ENCODE measurements around the gene SMIM38.

The SMIM38 gene

DNA sequence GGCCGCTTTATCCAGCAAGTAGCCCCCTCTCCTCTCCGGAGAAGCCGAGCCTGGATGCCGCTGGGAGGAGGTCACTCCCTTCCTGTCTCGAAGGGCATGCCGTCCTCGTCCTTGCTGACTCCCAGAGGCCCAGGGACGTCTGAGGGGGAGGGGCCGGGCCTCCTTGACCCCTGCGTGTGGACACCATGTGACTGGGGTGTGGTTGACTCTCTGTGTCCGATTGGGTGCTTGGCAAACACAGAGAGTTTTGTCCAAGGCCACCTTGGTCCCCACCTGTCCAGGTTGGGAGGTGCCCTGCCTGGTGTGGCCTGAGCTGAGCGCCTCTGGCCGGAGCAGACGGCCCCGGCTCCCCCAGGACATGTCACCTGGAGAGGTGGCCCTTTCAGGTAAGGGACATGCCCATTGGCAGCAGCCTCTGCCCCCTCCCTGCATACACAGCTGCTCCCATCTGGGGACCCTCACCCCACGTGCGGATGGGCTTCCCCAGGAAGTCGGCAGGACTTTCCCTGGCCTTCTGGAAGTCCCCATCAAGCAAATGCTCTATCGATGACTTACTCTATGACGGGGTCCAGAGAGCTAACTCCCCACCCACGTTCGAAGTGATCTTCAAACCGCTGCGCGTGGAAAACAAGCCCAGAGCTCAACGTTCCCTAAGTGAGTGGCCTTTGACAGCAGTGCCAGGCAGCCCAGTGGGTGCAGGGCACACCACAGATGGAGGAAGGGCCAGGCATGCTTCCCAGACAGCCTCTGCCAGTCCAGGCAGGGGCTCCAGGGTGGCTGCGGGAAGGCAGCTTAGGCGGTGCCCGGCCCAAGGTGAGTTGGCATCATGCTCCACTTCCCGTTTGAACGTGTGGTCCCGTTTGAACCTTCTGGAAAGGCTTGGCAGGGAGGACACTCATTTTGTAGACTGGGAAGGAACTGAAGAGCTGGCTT is at the start of gene SMIM38:
Gene SMIM38, plus strand, starts transcription at position 634 of the 933 bp plus-strand sequence. CDS start 1,912 bp downstream, outside the sequence.
- no peak for DNase-seq (ENCODE audit: low read depth)

DNA sequence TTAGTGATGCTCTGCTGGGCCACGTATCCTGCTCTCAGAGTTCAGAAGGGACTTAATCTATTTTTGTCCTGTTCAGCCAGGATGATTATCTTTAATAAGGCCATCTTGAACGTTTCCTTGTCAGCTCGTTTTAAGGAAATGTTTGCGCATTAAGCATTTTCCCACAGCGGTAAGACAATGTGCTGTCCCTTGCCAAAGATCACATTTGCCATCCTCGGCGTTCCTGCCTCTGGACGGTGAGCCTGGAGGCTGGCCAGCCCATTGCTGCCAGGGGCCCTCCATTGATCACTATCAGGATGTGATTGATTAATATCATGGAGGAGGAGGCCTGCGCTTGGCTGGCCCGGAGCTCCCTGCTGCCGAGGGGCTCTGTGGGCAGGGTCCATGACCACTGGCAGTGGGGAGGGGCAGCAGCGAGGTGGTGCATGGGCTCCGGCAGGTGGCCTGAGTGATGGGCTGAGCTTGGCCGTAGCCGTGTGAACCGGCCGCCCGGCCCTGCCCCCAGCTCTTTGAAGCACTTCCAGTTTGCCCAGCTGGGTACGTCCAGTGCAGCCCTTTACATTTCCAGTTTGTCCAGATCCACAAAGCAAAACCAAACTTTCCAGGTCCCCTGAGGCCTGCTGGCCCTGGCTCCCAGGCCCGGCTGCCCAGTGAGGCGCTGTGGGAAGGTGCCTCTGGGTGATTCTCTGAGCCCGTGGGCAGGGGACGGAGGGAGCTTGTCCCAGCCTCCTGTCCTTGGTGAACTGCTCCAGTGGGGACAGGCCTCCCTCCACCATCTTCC is 49.5 kb upstream of the SMIM38 start:
- DNase-seq (ENCODE audit: low read depth), result no peak

DNA sequence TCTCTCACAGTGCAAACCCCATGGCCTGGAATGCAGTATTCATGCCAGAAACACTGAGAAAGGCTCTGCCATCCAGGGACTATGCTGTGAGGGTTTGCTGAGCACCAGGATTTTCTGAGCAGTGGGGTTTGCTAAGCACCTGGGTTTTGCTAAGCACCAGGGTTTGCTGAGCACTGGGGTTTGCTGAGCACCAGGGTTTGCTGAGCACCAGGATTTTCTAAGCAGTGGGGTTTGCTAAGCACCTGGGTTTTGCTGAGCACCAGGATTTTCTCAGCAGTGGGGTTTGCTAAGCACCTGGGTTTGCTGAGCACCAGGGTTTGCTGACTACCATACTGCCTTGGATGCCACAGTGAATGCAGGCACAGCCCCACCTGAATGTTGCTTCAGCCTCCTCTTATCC is 48.3 kb upstream of the SMIM38 start:
- DNase-seq (ENCODE audit: low read depth), result no peak

DNA sequence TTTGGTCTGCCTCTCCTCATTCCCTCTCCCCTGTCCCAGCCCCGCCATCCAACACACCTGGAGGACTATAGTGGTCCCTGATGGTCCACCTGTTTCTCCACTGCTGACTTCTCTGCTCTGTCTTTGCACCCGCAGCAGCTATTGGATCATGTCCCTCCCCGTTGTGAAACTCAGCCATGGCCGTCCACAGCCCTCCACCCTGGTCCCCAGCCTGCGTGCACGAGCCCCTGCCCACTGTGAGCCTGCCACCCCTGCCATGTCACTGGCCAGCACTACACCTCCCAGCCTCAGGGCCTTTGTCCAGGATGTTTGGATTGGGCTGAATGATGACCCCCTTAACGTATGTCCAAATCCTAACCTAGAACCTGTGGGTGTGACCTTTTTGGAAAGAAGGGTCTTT is 47.7 kb upstream of the SMIM38 start:
- no peak for DNase-seq (ENCODE audit: low read depth)

DNA sequence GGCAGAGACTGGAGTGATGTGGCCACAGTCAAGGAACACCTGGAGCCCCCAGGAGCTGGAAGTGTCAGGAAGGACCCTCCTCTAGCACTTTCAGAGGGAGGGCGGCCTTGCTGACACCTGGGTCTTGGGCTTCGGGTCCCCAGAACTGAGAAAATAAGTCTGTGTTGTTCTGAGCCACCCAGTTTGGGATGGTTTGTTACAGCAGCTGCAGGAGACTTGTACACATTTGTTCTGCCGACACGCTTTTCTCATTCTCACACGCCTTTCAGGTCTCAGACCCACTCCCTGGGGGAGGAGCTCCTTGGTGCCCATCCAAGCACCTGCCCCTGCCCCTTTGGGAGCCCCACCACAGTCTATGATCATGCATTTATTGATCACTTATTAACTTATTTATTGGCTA is 47.2 kb upstream of the SMIM38 start:
- DNase-seq (ENCODE audit: low read depth), result no peak

DNA sequence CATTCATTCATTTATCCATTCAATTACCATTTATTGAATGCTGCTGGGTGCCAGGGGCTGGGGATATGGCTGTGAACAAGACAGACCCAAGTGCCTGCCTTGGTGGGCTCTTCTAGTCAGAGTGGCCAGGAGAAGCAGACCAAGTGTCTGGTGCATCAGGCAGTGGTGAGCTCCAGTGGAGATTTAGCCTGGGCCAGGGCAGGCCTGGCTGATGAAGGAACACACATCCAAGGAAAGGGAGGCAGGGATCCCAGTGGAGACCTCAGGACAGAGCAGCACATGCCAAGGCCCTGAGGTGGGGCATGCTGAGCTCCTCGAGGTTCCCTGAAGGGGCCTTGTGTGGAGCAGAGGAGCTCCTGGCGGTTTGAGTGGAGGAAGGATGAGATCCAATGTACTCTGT is 46.6 kb upstream of the SMIM38 start:
- no peak for DNase-seq (ENCODE audit: low read depth)

DNA sequence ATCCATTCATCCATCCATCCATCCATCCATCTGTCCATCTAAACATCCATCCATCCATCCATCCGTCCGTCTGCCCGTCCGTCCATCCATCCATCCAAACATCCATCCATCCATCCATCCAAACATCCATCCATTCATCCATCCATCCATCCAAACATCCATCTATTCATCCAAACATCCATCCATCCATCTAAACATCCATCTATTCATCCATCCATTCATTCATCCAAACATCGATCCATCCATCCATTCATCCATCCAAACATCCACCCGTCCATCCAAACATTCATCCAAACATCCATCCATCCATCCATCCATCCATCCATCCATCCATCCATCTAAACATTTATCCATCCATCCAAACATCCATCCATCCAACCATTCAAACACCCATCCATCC is 45.3 kb upstream of the SMIM38 start:
- no peak for DNase-seq (ENCODE audit: low read depth)

DNA sequence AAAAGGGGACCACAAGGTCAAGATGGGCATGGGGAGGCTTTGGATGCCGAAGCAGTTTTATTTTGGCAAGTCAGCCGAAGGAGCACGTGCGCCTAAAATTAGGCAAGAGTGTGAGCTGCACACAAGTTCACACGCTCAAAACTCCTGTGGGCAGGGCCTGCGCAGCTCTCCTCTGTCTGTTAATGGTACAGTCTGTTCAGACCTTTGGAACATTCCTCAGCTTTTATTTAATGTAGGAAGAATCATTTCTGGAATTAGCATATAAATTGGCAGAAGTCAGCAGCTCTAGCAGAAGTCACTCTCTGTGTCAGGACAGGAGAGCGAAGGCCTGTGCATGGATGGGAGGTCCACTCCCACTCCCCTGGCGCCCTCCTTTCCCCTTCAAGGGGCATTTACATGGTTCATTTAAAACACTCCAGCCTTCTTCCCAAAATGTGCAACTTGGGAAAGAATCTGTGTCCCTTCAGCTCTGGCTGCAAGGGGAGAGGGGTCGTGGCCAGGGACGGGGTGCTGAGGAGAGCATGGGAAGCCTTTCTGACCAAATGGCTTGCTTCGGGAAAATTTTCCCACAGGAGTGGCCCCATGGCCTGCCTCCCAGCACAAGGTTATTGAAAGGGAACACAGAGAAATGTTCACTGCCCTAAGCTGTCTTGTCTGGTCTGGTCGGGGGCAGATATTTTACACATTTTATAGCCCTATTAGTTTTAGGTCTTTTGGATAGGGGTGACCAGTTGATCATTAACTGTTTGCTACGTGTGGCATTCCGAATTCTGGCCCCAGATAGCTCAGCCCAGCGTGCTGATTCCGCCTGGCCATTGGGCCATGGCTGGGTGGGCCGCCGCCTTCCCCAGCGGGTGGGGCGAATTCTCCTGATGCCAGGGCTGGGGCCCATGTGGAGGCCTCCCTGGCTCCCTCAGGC is 43.9 kb upstream of the SMIM38 start:
- DNase-seq (ENCODE audit: low read depth), result no peak

DNA sequence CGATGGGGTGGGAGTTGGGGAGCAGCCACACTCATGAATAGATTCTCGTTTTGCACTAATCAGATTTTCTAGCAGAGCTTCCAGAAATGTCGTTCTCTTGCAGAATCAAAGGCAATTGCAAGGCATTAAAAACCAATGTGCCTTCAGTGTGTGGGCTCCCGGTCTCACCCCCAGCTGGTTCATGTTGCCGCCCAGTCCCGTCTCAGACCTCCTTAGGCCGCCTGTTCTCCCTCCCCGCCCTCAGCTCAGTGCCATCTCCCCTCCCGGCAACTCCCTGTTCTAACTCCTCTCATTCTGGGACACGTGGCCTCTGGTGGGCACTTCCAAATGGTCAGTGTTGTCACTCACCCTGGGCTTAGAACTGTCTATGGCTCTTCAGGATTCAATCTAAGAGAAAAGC is 42.5 kb upstream of the SMIM38 start:
- DNase-seq (ENCODE audit: low read depth), result no peak

DNA sequence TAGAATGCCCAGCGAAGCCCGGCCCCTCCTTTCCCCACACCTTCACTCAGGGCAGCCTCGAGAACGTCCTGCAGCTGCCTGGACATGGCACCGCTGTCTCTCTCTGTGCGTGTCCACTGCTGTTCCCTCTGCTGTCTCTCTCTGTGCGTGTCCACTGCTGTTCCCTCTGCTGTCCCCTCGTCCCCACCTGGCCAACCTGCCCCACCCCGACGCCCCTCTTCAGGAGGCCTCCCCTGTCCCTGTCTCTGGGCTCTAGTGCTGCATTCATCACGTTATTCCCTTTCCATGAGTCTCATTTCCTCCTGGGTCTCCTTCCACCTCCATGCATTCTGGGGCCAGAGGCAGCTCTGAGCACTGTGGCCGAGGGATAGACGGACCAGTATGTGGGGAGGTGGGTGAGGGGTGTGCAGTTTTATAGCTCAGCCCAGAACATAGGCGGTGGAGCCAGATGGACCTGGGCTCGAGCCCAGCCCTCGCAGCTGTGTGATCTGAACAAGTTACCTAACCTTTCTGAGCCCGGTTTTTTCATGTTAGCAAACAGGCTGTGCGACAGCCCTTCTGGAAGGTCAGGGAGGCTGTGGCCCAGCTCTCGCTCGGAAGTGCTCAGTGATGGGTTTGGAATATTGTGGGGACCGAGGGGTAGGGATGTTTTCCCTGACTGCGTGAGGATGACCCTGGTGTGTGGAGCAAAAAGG is 41.9 kb upstream of the SMIM38 start:
- no peak for DNase-seq (ENCODE audit: low read depth)

DNA sequence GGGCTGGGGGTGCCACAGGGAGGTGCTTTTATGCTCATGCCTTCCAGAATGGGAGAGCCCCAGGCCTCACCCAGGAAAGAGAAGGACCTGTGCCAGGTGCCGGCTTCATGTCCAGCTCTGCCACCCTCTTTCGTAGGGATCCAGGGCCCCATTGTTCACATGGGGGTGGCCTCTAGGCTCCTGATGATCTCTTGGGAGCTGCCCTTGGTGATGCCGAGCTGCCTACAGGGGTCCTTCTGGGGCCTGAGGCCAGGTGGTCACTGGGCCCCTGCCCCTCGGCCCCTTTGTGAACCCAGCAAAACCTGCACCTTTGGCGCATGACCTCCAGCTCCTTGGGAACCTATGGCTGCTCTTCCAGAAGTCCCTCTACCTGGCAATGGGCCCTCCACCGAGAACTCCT is 41.4 kb upstream of the SMIM38 start:
- no peak for DNase-seq (ENCODE audit: low read depth)

DNA sequence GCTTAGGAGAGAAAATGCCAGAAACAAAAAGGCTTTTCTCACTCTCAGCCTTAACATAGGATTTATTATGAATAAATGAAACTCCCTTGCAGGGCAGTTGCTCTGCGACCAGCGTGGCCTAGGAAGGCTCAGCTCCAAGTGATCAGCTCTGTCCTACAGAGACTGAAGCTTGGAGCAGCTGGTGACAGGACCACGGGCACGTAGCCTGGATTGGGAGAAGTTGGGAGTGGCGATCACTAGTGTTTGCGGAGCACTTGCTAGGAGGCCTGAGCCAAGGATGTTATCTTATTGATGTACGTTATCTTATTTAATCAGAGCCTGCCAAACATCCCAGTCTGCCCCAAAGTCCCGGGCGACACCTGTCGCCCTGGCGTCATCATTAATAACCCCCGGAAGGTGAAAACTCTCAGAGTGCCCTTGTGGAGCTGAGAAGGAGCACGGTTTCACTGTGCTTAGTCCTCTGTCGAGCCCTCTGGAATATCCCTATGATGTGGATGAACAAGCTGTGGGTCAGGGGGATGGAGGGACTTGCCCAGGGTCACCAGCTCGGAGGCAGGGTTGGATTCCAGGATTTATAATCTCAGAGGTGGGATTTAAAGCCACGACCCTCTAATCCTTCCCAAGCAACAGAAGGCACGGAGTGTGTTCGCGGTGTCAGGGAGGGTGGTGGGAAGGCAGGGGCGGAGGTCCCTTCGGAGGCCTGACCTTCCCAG is 40.8 kb upstream of the SMIM38 start:
- no peak for DNase-seq (ENCODE audit: low read depth)

DNA sequence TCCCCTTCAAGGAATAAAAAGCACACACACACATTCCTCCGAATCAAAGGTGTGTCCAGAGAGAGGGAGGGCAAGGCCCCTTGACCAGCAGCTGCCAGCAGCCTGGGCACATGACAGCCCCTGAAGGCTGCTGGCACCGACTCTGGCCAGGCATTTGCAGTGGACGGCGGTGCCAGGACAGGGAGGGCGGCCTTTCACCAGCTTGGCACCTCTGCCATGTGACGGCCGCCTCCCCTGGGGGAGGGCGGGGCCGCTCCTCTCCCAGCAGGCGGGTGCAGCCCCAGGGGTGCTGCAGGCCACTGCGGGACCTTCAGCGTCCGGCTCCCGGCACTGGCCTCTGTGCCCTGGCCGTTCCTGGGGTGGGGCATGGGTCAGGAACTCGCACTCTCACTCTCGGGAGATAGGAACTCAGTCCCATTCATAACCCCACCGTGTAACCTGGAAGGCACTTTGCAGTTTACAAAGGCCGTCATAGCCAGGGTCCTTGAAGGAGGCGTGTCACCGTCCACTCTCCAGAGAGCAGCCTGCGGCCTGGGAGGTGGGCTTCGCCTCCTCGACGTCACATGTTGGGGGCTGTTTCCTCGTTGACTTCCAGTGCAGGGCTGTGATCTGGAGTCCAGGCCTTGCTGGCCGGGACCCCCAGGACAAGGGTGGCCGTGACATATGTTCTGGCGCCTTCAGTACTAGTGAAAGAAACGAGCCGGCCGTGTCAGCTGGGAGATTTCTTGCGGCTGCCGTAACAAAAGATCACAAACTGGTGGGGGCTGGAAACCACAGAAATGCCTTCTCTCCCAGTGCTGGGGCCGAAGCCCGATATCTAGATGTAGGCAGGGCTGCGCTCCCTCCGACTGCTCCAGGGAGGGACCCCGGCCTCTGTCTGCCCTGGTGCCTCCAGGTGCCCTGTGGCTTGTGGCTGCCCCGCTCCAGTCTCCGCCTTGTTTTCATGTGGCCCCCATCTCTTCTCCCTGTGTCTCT is 39.9 kb upstream of the SMIM38 start:
- DNase-seq (ENCODE audit: low read depth), result no peak

DNA sequence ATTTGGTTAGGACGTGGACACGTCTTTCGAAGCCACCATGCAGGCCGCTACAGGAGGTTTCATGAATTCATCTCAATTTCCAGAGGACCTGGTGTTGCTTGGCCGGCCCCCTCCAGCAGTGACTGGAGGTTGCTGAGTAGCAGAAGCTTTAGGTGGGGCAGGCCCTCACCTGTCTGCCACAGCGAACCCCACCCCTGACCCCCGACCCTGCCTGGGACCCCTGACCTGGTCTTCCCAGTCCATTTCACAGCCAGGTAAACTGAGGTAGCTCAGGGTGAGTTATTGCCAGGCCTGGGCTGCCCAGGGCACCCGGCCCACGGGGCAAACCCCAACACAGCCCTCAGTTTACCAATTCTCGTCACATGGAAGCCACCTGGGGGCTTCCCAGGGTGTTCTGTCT is 39.1 kb upstream of the SMIM38 start:
- DNase-seq (ENCODE audit: low read depth), result no peak

DNA sequence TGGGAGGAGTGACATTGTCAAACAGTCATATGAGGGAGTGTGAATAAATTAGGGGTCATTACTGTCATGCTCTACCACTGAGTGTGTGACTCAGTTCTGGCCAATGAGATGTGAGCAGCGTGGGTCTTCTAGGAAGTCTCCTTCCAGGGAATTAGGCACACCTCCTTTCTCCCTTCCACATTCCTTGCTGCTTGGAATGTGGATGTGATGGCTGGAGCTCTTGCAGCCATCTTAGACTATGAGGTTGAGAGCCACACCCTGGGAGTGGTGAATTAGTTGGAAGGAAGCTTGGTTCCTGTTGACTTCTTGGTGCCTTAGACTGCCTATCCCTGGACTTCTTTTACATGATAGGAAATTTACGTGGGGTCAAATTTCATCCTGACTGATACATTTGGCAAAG is 36.5 kb upstream of the SMIM38 start:
- no peak for DNase-seq (ENCODE audit: low read depth)

DNA sequence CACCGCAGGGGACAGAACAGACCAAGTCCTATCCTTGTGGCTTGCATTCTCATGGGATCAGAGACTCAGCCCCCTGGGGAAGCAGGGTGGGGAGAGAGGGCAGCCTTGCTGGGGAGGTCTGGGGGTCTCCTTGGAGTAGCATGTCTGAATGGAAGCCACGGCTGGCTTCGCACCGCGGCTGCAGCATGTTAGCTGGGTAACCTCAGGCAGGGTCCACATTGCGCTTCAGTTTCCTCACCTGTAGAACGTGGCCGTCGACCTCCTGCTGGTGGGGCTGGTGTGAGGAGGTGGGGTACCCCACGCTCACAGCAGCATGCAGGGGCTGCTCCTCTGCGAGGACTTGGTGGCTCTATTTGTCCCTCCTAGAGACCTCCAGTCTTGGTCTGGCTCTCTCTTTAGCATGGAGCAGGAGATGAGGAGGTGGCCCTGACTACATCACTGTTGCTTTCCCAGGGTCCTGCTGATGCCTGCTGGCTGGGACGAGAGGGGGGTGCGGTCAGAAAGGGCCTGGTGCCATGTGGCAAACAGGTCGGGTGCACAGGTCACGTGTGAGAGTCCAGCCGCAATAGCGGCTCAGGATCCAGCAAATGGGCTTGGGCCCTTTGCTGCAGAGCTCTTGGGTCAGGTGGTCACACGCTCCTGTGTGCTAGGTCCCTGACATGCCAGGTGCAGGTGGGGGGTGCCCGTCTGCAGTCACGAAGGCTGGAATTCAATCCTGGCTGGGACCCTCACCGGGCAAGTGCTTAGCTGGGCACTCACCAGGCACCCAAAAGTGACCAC is 35.4 kb upstream of the SMIM38 start:
- DNase-seq (ENCODE audit: low read depth), result no peak

DNA sequence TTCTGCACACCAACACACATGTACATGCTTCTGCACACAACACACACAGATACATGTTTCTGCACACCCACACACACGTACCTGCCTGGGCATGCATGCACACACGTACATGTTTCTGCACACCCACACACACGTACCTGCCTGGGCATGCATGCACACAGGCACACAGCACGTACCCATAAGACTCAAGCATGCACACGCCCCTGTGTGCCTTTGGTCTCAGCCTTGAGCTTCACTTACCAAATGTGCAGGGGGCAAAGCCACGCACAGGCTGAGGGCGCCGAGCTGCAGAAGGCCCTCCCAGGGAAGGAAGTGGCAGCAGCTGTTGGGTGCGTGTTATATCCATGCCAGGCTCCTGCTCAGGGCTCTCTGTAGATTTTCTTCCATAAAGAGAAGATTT is 34.7 kb upstream of the SMIM38 start:
- DNase-seq (ENCODE audit: low read depth), result no peak

DNA sequence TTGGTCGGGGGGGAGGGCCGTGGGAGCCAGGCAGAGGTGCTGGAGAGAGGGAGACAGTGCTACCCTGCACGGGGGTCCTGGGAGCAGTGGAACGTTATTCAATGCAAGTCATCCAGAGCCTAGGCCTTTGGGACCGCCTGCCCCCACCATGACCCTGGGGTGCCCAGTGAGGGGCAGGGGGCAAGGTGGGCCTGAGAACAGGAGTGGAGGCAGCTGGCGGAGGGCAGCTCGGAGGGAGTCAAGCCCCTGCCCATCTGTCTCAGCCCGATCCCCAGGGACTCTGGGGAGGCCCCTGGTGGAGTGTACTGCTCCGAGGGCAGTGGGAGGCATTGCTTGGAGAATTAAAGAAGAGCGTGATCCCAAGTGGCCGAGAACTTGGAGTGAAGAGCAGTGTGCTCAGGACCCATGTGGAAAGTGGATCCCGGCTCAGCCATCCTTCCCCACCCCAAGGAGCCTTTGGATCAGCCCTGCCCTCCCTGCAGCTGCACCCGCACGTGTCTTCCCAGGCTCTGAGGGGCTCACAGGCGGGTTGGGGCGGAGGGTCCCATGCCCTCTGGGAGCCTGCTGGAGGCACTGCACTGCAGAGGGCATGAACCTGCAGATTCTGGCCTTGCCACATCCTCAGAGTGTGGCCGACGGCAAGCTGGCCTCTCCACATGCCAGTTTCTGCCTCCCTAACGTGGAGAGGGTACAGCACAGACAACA is 34.0 kb upstream of the SMIM38 start:
- no peak for DNase-seq (ENCODE audit: low read depth)

All from stimulated activated CD8-positive, alpha-beta memory T cell treated with anti-CD3 and anti-CD28 coated beads, Interleukin-7, amount 100 ng/mL, for 24 hours (primary cell).